Kidney glomerular epithelial cell (primary cell): ENCODE results near the gene GABBR2.
"Not testable (repeated sequence)": the region's sequence is repeated elsewhere in the genome, so short reads cannot be mapped to it uniquely, and the experiment has no call there.

Experiments
- DNase-seq: peaks from one replicate; lab custom pipeline; 2025; lab: John Stamatoyannopoulos, UW

Gene GABBR2

GRCh38 chr9:98515506-98516204 lies 193.1 kb downstream of the GABBR2 start:
- no peak for DNase-seq

GRCh38 chr9:98514841-98515240 lies 193.9 kb downstream of the GABBR2 start:
- DNase-seq: no peak

GRCh38 chr9:98508217-98508919 lies 200.4 kb downstream of the GABBR2 start:
- not testable (repeated sequence) for DNase-seq

- no peak for DNase-seq
Observed at GRCh38 chr9:98506422-98507054, 202.2 kb downstream of the GABBR2 start.

- DNase-seq: no peak
Observed at GRCh38 chr9:98504298-98505282, 204.1 kb downstream of the GABBR2 start.

GRCh38 chr9:98503867-98504266 lies 204.9 kb downstream of the GABBR2 start:
- DNase-seq: no peak

- no peak for DNase-seq
Observed at GRCh38 chr9:98502976-98503325, 205.8 kb downstream of the GABBR2 start.

- no peak for DNase-seq
Observed at GRCh38 chr9:98502311-98502975, 206.3 kb downstream of the GABBR2 start.

- no peak for DNase-seq
Observed at GRCh38 chr9:98501819-98502218, 206.9 kb downstream of the GABBR2 start.

GRCh38 chr9:98501259-98501658 lies 207.5 kb downstream of the GABBR2 start:
- DNase-seq: not testable (repeated sequence)

GRCh38 chr9:98500337-98500919 lies 208.3 kb downstream of the GABBR2 start:
- no peak for DNase-seq

GRCh38 chr9:98495530-98495929 lies 213.2 kb downstream of the GABBR2 start:
- no peak for DNase-seq

GRCh38 chr9:98494852-98495251 lies 213.9 kb downstream of the GABBR2 start:
- no peak for DNase-seq

- DNase-seq: peak; percentile 17
Observed at GRCh38 chr9:98491828-98492227, 216.9 kb downstream of the GABBR2 start.

- DNase-seq: no peak
Observed at GRCh38 chr9:98491231-98491651, 217.5 kb downstream of the GABBR2 start.

GRCh38 chr9:98488571-98489312 lies 220.0 kb downstream of the GABBR2 start:
- DNase-seq: peak; percentile 95

- no peak for DNase-seq
Observed at GRCh38 chr9:98485706-98486105, 223.0 kb downstream of the GABBR2 start.

GRCh38 chr9:98484162-98484561 lies 224.6 kb downstream of the GABBR2 start:
- DNase-seq: no peak

- DNase-seq: no peak
Observed at GRCh38 chr9:98482226-98482625, 226.5 kb downstream of the GABBR2 start.

- DNase-seq: no peak
Observed at GRCh38 chr9:98481676-98482075, 227.1 kb downstream of the GABBR2 start.
